WI38 (cell line): ENCODE measurements around the gene ANKDD1A.

Experiments used
- H3K4me3 ChIP-seq: 2 replicates; pipeline ENCODE4 v1.5.1; 2011; ENCODE audit warnings: low read depth, mild to moderate bottlenecking, control low read depth, low read length
- TF ChIP-seq, protein P1 (sequence below): IDR thresholded peaks from 2 replicates; pipeline ENCODE4 v1.5.1; 2012; ENCODE audit warnings: low read depth, mild to moderate bottlenecking, control low read depth, low read length

Gene ANKDD1A

DNA sequence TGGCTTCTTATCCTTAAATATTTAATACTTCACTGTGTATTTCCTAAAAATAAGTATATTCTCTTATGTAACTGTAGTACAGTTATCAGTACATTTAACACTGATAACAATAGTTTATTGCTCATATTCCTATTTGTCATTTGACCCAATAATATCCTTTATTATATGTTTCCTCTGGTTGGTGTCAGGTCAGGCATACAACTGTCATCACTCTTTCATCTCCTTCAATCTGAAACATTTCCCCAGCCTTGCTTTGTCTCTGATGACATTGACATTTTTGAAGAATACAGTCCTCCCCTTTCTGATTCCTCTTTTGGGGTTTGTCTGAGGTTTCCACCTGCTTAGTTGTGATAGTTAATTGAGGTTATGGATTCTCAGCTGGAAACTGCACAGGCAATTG lies 42.2 kb upstream of the ANKDD1A start:
- H3K4me3 ChIP-seq, result no peak overlapping the region
- TF ChIP-seq, protein P1, sequence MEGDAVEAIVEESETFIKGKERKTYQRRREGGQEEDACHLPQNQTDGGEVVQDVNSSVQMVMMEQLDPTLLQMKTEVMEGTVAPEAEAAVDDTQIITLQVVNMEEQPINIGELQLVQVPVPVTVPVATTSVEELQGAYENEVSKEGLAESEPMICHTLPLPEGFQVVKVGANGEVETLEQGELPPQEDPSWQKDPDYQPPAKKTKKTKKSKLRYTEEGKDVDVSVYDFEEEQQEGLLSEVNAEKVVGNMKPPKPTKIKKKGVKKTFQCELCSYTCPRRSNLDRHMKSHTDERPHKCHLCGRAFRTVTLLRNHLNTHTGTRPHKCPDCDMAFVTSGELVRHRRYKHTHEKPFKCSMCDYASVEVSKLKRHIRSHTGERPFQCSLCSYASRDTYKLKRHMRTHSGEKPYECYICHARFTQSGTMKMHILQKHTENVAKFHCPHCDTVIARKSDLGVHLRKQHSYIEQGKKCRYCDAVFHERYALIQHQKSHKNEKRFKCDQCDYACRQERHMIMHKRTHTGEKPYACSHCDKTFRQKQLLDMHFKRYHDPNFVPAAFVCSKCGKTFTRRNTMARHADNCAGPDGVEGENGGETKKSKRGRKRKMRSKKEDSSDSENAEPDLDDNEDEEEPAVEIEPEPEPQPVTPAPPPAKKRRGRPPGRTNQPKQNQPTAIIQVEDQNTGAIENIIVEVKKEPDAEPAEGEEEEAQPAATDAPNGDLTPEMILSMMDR, result no peak

DNA sequence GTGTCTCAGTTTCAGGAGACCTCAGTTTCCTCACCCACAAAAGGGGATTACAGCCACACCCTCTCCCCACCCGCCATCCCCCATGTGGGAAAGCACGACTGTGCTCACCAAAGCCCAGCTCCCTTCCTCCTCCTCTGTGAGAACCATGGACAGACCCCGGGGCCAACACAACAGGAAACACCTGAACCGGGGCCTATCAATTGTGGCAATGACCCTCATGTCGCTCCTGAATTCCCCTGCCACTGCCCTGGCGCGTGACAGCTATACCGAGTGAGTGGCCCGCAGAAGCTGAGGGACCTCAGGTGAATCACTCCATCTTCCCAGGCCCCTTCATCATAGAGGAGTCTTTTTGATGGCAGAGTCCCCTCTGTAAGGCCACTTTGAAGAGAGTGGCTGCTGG lies 41.3 kb upstream of the ANKDD1A start:
- no peak overlapping the region for H3K4me3 ChIP-seq
- TF ChIP-seq, protein P1, result no peak

DNA sequence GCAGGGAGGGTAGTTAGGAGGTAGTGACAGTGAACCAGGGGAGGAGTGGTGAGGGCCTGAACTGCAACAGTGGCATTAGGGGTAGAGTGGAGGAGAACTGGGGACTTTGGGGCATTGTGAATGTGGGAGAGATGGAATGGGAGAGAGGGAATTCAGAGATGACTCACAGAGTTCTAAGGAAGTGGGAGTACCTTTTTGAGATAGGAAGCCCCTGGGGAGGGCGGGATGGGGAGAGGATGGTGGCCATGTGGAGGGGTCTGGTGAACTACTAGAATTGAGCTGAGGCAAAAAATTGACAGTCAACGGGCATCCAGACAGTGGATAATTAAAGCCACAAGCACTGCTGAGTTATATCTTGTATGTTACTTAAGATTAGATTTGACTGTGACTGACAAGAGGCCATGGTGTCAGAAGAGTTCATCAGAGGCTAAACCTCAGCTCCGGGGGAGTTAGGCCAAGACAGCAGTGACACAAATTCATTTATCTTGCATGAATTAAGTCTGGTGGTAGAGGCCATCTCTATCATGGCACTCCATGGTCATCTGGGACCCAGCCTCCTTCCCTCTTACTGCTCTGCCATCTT lies 36.0 kb upstream of the ANKDD1A start:
- H3K4me3 ChIP-seq, result no peak overlapping the region

DNA sequence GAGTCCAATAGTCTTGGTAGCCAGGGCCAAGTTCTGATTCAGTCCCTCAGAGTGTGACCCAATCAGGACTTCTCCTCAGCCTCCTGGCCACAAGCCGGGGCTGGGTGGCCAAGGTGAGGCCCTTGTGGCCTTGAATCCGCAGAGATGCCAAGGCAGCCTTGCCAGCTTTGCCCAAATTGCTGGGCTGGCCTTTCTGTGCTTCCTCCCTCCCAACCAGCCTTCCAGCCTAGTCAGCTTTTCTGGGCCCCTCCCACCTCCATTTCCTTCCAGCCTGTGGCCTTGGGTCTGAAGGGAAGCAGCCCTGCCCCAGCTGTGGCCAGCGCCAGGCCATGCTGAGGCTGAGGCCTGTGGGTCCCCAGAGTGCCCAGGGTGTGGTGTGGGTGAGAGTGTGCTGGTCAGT lies 34.3 kb upstream of the ANKDD1A start:
- TF ChIP-seq, protein P1, result no peak
- no peak overlapping the region for H3K4me3 ChIP-seq

More for the DNA sequence above, 36.0 kb upstream of the ANKDD1A start:
- TF ChIP-seq, protein P1, result no peak

DNA sequence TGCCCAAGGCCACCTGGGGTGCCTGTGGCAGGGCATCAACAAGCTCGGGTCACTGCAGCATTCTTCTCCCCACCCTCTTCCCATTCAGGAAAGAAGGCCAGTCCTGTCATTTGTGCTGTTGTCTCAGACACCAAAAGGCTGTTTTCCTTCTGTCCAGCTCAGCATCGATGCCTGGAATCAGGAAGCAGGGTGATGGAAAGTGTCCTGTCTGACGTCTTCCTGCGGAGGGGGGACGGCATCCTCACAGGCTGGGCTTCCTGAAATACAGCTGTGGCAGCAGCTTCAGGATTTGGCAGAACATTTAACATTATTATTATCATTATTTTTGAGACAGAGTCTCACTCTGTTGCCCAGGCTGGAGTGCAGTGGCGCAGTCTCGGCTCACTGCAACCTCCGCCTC lies 33.0 kb upstream of the ANKDD1A start:
- TF ChIP-seq, protein P1, result no peak
- no peak overlapping the region for H3K4me3 ChIP-seq

DNA sequence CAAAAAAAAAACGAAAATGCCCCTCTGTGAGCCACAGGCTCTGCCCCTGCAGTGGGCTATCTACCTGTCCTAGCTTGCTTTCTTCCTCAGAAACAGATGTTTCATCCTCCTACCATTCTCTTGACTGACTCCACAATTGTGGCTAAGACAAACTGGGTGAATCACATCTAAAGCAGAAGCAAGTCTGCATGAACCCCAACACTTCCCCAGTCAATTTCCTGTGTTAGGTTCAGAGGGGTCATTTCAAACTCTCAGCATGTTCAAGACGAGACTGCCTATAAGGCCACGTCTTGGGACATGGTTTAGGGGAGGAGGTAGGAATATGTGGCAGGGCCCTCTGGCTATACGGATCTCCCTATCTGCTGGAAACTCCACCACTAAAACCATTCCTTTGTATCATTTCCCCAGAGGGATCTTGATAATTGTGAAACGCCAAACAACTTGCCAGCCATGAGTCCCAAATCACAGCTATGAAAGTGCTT lies 28.6 kb upstream of the ANKDD1A start:
- no peak overlapping the region for H3K4me3 ChIP-seq
- TF ChIP-seq, protein P1, result no peak

DNA sequence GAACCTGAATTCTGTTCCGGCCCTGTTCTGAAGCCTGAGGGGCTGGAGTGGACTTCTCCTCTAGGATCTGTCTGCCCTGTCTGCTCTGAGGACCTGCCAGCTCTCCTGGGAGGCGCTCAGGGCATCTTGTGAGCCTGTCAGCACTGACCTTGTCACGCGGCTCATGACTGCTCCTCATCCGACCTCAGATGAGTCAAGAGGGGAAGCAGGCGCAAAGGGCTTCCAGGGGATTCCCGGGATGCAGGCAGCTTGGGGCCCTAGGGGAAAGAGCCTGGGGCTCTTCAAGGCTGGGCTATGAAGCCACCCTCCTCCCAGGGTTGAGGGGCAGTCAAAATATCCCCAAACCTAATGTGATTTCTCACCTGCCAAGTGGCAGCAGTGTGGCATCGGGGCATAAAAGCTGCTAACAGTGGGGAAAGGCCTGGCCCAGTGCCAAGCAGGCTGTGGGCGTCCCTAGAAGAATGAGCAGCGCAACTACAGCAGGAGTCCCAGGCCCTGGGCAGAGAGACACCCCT lies 27.6 kb upstream of the ANKDD1A start:
- no peak overlapping the region for H3K4me3 ChIP-seq
- TF ChIP-seq, protein P1, result no peak
